CD14-positive monocyte (primary cell): Measurements from ENCODE around the gene UBR2. TPM values are rescaled to one million over a fixed set of nuclear protein-coding genes. Genes with fewer than 3 reads are reported as not detected.

Source experiments
- DNase-seq, 3 donors: peaks; one replicate each; pipeline ENCODE4 v3.0.0-alpha.2; 2011 to 2022
- H2AFZ ChIP-seq: 2 replicates; pipeline ENCODE4 v1.6.0; 2012; ENCODE audit warnings: mild to moderate bottlenecking, low read depth, low read length, inconsistent platforms; ENCODE audit not compliant: insufficient read depth, poor library complexity, severe bottlenecking
- H3K27ac ChIP-seq, 2 donors: 1 replicate in 1 of 2; 2 replicates in 1 of 2; pipeline ENCODE4 v1.5.1; 2012 to 2013; ENCODE audit warnings: low read length in 2 of 2, control low read depth in 1 of 2, inconsistent platforms in 1 of 2, low read depth in 1 of 2, mild to moderate bottlenecking in 1 of 2
- H3K27me3 ChIP-seq, 2 donors: one replicate each; pipeline versions ENCODE4 v1.6.0 to v1.6.1; 2011 to 2013; ENCODE audit warnings: low read length in 2 of 2; ENCODE audit not compliant: control insufficient read depth in 2 of 2, insufficient read depth in 2 of 2
- H3K36me3 ChIP-seq, 2 donors: replicated peaks in 1 of 2; 1 replicate in 1 of 2; 2 replicates in 1 of 2; pipeline versions ENCODE4 v1.5.1 to v1.6.1; 2012 to 2013; ENCODE audit warnings: low read length in 2 of 2, control low read depth in 1 of 2, inconsistent platforms in 1 of 2, mild to moderate bottlenecking in 1 of 2; ENCODE audit not compliant: insufficient read depth in 2 of 2, control insufficient read depth in 1 of 2
- H3K4me1 ChIP-seq, 2 donors: 1 replicate in 1 of 2; 2 replicates in 1 of 2; pipeline versions ENCODE4 v1.5.1 to v1.6.1; 2012 to 2013; ENCODE audit warnings: low read length in 2 of 2, control low read depth in 1 of 2, inconsistent platforms in 1 of 2, mild to moderate bottlenecking in 1 of 2, moderate library complexity in 1 of 2; ENCODE audit not compliant: insufficient read depth in 2 of 2, control insufficient read depth in 1 of 2
- H3K4me2 ChIP-seq: replicated peaks from 2 replicates; pipeline ENCODE3; 2012; ENCODE audit warnings: low read length, moderate library complexity, mild to moderate bottlenecking; ENCODE audit not compliant: poor library complexity, severe bottlenecking; ENCODE audit errors: extremely low read depth
- H3K4me3 ChIP-seq, 3 experiments: fragments of 200-600 bp in 1 of 3; sonication (generic) in 1 of 3; replicated peaks in 1 of 3; 1 replicate in 2 of 3; 2 replicates in 1 of 3; pipeline ENCODE4 v1.5.1; 2011 to 2013; ENCODE audit warnings: low read length in 3 of 3, mild to moderate bottlenecking in 3 of 3, control low read depth in 2 of 3, low read depth in 2 of 3, inconsistent platforms in 1 of 3, moderate library complexity in 1 of 3
- H3K79me2 ChIP-seq: 2 replicates; pipeline ENCODE4 v1.6.0; 2012; ENCODE audit warnings: mild to moderate bottlenecking, control low read depth, inconsistent platforms, low read length, moderate library complexity; ENCODE audit not compliant: insufficient read depth
- H3K9ac ChIP-seq: 2 replicates; pipeline ENCODE4 v1.6.0; 2017; ENCODE audit warnings: low read length, mild to moderate bottlenecking; ENCODE audit not compliant: insufficient read depth, poor library complexity, severe bottlenecking
- H3K9me3 ChIP-seq, 2 donors: replicated peaks in 1 of 2; 1 replicate in 1 of 2; 2 replicates in 1 of 2; pipeline versions ENCODE4 v1.5.1 to v1.6.1; 2012 to 2013; ENCODE audit warnings: low read length in 2 of 2, control low read depth in 1 of 2; ENCODE audit not compliant: control insufficient read depth in 1 of 2, insufficient read depth in 1 of 2
- H4K20me1 ChIP-seq: 2 replicates; pipeline ENCODE4 v1.6.0; 2012; ENCODE audit warnings: mild to moderate bottlenecking, low read length, control low read depth, moderate library complexity; ENCODE audit not compliant: insufficient read depth
- H3K27ac Mint-ChIP-seq, 7 donors: one replicate each; pipeline ENCODE4 v1.8.0; 2020; ENCODE audit warnings: mild to moderate bottlenecking in 7 of 7, mixed read lengths in 7 of 7, moderate library complexity in 6 of 7, inconsistent platforms in 2 of 7
- H3K27me3 Mint-ChIP-seq, 3 donors: one replicate each; pipeline ENCODE4 v1.8.0; 2021 to 2022; ENCODE audit warnings: low read depth in 3 of 3, mild to moderate bottlenecking in 3 of 3, mixed read lengths in 3 of 3, moderate library complexity in 3 of 3, inconsistent platforms in 1 of 3
- H3K36me3 Mint-ChIP-seq, 2 donors: one replicate each; pipeline ENCODE4 v1.8.0; 2020; ENCODE audit warnings: mixed read lengths in 2 of 2, inconsistent platforms in 1 of 2, mild to moderate bottlenecking in 1 of 2
- H3K4me1 Mint-ChIP-seq: one replicate; pipeline ENCODE4 v1.8.0; 2020; ENCODE audit warnings: mild to moderate bottlenecking, mixed read lengths
- H3K4me3 Mint-ChIP-seq, 2 donors: one replicate each; pipeline ENCODE4 v1.8.0; 2020; ENCODE audit warnings: mild to moderate bottlenecking in 2 of 2, mixed read lengths in 2 of 2, moderate library complexity in 1 of 2
- H3K9me3 Mint-ChIP-seq, 7 donors: one replicate each; pipeline ENCODE4 v1.8.0; 2020 to 2022; ENCODE audit warnings: mixed read lengths in 7 of 7, mild to moderate bottlenecking in 6 of 7, moderate library complexity in 6 of 7, inconsistent platforms in 2 of 7
- WGBS: methylation state at CpG from one replicate; pipeline ENCODE4 v1.1.5; 2013; ENCODE audit warnings: missing lambda C conversion rate; ENCODE audit not compliant: insufficient coverage; 5-methylcytosine and 5-hydroxymethylcytosine counted together
- intact Hi-C, 2 donors: fragments of 100-400 bp; cut with micrococcal nuclease; formaldehyde crosslinking; loops; one replicate each; pipeline versions ENCODE4 v1.15.0 to v1.15.1; 2023
- polyA plus RNA-seq, 3 donors: library from polyadenylated mRNA; depleted of rRNA in 1 of 3; unstranded in 2 of 3; stranded (reverse) in 1 of 3; fragments of 300-500 nt in 2 of 3; fragments of >200 nt in 1 of 3; fragmentation: Illumina TruSeq in 2 of 3; gene quantifications; 1 replicate in 2 of 3; 2 replicates in 1 of 3; pipeline ENCODE4 v1.2.3, GENCODE V29; 2012 to 2021
- TF ChIP-seq, protein P1 (sequence below): fragments of 200-600 bp; IDR thresholded peaks from one replicate; pipeline ENCODE4 v1.8.0; 2022; ENCODE audit warnings: antibody characterized with exemption, mild to moderate bottlenecking

UBR2 gene
- polyA plus RNA-seq, 3 donors = 9.0 to 17.8 (median 12.8) TPM

DNA sequence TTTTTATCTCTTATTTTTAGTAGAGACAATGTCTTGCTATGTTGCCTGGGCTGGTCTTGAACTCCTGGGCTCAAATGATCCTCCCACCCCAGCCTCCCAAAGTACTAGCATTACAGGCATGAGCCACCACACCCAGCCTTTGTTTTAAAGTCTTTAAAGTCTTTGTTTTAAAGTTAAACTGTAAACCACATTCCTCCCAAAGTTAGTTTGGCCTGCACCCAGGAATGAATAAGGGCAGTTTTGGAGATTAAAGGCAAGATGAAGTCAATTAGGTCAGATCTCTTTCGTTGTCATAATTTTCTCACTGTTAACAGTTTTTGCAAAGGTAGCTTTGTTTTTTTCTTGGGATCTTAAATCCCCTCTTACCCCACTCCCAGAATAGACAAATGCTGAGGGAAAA lies 63.8 kb downstream of the UBR2 start:
- Histone ChIP-seq H4K20me1 (peaks cover 68% of the 10 kb centered on the region), H3K9me3 (no peaks in the 10 kb centered on the region), H3K27me3 (no peaks in the 10 kb centered on the region), H3K36me3 (peaks cover 62 to 95% of the 10 kb centered on the region in 2 donors), H3K4me2 (no peak overlapping the region), H3K4me3 (no peak overlapping the region), H3K79me2 (no peaks in the 10 kb centered on the region), H3K4me1 (no peaks in the 10 kb centered on the region), H3K9ac (no peak overlapping the region), H2AFZ (no peak overlapping the region), H3K27ac (no peak overlapping the region)
- TF ChIP-seq, protein P1, sequence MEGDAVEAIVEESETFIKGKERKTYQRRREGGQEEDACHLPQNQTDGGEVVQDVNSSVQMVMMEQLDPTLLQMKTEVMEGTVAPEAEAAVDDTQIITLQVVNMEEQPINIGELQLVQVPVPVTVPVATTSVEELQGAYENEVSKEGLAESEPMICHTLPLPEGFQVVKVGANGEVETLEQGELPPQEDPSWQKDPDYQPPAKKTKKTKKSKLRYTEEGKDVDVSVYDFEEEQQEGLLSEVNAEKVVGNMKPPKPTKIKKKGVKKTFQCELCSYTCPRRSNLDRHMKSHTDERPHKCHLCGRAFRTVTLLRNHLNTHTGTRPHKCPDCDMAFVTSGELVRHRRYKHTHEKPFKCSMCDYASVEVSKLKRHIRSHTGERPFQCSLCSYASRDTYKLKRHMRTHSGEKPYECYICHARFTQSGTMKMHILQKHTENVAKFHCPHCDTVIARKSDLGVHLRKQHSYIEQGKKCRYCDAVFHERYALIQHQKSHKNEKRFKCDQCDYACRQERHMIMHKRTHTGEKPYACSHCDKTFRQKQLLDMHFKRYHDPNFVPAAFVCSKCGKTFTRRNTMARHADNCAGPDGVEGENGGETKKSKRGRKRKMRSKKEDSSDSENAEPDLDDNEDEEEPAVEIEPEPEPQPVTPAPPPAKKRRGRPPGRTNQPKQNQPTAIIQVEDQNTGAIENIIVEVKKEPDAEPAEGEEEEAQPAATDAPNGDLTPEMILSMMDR = no peak
- Mint-ChIP-seq H3K36me3 (peaks cover 63 to 83% of the 10 kb centered on the region in 2 donors), H3K4me1 (no peaks in the 10 kb centered on the region), H3K9me3 (peaks cover 0 to 3% (median 0%) of the 10 kb centered on the region in 7 donors), H3K27me3 (no peaks in the 10 kb centered on the region), H3K27ac (peak overlapping the region in 2 of 7 donors; percentile 41 to 75), H3K4me3 (no peak overlapping the region)
- intact Hi-C loops = no loop called here
- no CpG with 5 or more reads among the region's 1 CpG for WGBS
- no peak for DNase-seq

GRCh38 chr6:42628604-42629003 lies 64.8 kb downstream of the UBR2 start:
- no CpG with 5 or more reads among the region's 2 CpGs for WGBS
- peak overlapping the region in 1 of 7 donors; percentile 32 for H3K27ac Mint-ChIP-seq
- no peak overlapping the region for H3K9ac ChIP-seq
- H3K36me3 Mint-ChIP-seq = peaks cover 66 to 82% of the 10 kb centered on the region in 2 donors
- no peak overlapping the region for H2AFZ ChIP-seq
- no peaks in the 10 kb centered on the region for H3K4me1 ChIP-seq
- no peak for DNase-seq
- TF ChIP-seq, protein P1 = no peak
- no peak overlapping the region for H3K4me2 ChIP-seq
- H3K27ac ChIP-seq = no peak overlapping the region
- H3K9me3 ChIP-seq = no peaks in the 10 kb centered on the region
- peaks cover 0 to 3% (median 0%) of the 10 kb centered on the region in 7 donors for H3K9me3 Mint-ChIP-seq
- H3K79me2 ChIP-seq = no peaks in the 10 kb centered on the region
- intact Hi-C loops = no loop called here
- peaks cover 69 to 96% of the 10 kb centered on the region in 2 donors for H3K36me3 ChIP-seq
- H4K20me1 ChIP-seq = peaks cover 65% of the 10 kb centered on the region
- H3K4me3 Mint-ChIP-seq = no peak overlapping the region
- no peaks in the 10 kb centered on the region for H3K27me3 ChIP-seq
- H3K4me3 ChIP-seq = no peak overlapping the region
- H3K4me1 Mint-ChIP-seq = no peaks in the 10 kb centered on the region
- H3K27me3 Mint-ChIP-seq = no peaks in the 10 kb centered on the region
